AG10803 (cell line): ENCODE data around the gene TK1.
"Not testable (repeated sequence)": the region's sequence is repeated elsewhere in the genome, so short reads cannot be mapped to it uniquely, and the experiment has no call there.

Source experiments
- DNase-seq: peaks from one replicate; pipeline ENCODE4 v3.0.0; 2010; ENCODE audit warnings: low read depth
- H3K4me3 ChIP-seq: 2 replicates; pipeline ENCODE4 v1.5.1; 2011; ENCODE audit warnings: mild to moderate bottlenecking, low read length, control low read depth
- TF ChIP-seq, protein P1 (sequence below): conservative IDR thresholded peaks from 2 replicates; pipeline ENCODE4 v1.5.1; 2011; ENCODE audit warnings: mild to moderate bottlenecking, low read length, control low read depth, inconsistent platforms

Gene TK1, protein sequence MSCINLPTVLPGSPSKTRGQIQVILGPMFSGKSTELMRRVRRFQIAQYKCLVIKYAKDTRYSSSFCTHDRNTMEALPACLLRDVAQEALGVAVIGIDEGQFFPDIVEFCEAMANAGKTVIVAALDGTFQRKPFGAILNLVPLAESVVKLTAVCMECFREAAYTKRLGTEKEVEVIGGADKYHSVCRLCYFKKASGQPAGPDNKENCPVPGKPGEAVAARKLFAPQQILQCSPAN

DNA sequence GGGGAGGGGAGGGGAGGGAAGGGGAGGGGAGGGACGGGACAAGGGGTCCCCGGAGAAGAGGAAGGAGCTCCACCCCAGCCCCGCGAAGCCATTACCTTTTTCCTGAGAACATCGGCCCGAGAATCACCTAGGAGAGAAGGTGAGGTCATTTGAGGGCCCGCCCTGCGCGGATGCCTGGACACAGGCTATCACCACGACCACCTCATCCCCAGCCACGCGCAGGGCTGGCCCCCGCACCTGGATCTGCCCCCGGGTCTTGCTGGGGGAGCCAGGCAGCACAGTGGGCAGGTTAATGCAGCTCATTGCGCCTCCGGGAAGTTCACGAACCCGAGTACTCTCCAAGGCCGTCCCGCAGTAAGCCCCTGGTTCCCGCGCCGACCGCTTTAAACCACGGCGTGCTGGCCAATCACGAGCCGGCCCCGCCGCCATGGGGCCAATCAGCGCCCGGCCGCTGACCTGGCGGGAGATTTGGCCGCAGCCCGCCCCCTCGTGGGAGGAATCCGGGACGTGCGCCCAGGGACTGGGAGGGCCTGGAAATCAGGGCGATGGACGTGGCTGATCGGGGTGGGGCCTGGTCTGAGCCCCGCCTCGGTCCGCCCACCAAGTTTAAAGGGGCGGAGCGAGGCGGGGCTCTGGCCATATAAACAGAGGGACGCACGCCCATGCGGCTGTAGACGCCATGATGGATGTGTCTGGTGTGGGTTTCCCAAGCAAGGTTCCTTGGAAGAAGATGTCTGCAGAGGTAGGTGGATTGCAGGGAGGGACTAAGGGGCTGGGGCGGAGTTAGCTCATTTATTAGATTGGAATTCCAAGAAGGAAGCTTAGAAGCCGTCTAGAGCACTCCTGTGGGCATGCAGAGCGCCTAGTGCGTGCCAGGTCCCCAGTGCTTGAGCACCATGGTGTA, at the start of gene TK1, which contains the start of gene AFMID:
TK1 (minus strand) TSS at position 361 of the 904 bp plus-strand sequence; CDS start at position 303, 58 bp downstream.
AFMID (plus strand) TSS at position 671 of the 904 bp plus-strand sequence; CDS start at position 680, 9 bp downstream.
- TF ChIP-seq, protein P1, sequence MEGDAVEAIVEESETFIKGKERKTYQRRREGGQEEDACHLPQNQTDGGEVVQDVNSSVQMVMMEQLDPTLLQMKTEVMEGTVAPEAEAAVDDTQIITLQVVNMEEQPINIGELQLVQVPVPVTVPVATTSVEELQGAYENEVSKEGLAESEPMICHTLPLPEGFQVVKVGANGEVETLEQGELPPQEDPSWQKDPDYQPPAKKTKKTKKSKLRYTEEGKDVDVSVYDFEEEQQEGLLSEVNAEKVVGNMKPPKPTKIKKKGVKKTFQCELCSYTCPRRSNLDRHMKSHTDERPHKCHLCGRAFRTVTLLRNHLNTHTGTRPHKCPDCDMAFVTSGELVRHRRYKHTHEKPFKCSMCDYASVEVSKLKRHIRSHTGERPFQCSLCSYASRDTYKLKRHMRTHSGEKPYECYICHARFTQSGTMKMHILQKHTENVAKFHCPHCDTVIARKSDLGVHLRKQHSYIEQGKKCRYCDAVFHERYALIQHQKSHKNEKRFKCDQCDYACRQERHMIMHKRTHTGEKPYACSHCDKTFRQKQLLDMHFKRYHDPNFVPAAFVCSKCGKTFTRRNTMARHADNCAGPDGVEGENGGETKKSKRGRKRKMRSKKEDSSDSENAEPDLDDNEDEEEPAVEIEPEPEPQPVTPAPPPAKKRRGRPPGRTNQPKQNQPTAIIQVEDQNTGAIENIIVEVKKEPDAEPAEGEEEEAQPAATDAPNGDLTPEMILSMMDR, result peak; percentile 59
- peak within 1 kb of the TSS; percentile 79 for H3K4me3 ChIP-seq
- DNase-seq, result peak; percentile 93

DNA sequence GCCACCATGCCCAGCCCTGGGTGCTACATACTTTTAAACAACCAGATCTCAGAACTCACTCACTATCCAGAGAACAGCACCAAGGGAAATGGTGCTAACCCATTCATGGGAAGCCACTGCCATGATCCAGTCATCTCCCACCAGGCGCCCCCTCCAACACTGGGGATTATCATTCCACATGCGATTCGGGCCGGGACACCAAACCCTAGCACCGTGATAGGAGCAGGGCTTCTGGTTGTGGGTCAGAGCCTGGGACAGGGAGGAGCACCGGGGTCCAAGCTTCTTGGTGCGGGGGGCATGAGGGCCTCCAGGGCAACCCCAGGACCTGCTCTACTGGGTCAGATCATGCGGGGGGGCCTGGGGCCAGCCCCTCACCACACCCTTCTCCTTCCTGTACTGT, 49.0 kb upstream of the TK1 start:
- TF ChIP-seq, protein P1, result no peak
- no peak overlapping the region for H3K4me3 ChIP-seq
- no peak for DNase-seq

DNA sequence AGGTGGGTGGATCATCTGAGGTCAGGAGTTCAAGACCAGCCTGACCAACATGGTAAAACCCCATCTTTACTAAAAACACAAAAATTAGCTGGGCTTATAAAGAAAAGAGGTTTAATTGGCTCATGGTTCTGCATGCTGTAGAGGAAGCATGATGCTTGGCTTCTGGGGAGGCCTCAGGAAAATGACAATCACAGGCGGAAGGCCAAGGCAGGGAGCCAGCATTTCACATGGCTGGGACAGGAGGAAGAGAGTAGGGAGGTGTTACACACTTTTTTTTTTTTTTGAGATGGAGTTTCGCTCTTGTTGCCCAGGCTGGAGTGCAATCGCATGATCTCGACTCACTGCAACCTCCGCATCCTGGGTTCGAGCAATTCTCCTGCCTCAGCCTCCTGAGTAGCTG, 48.2 kb upstream of the TK1 start:
- H3K4me3 ChIP-seq, result not testable (repeated sequence)

DNA sequence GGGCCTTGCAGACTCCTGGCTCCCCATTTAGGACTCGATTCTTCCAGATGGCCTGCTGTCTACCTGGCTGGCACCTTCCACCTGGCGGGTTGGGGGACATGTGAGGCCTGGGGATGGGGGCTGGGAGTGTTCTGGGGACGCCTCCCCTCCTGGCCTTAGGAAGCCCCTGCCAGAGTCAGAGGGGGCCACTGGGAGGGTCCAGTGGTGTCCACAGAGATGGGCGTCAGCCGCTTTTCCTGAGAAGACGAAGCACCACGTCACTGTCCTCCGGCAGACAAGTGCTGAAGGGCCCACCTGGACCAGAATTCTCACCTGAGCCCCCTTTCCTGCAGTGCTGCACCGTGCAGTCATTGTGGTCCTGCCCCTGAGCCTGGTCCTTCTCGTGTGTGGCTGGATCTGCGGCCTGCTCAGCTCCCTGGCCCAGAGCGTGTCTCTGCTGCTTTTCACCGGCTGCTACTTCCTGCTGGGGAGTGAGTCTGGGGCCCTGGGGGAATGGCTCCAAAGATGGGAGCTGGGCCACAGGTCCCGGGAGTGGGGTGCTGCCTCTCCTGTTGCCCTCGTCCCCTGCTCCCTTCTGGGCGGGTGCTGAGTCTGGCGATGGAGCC, 47.5 kb upstream of the TK1 start:
- DNase-seq, result no peak
- H3K4me3 ChIP-seq, result no peak overlapping the region
- TF ChIP-seq, protein P1, result no peak

More for the DNA sequence above, 48.2 kb upstream of the TK1 start:
- DNase-seq, result not testable (repeated sequence)

DNA sequence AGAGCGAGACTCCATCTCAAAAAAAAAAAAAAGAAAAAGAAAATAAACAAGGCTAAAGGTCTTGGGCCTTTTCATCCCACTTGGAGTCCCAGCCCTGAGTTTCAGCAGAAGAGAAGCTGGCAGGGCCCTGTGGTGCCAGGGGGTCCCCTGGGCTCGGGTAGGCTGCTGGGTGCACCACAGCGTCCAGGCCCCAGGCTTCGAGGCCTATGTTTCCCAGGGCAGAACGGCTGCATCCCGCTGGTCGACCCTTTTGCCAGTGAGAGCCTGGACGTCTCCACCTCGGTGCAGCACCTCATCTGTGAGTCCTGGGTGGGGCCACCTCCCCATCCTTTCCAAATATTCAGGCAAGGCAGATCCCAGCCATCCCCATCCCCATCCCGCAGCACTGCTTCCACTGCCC, 46.8 kb upstream of the TK1 start:
- TF ChIP-seq, protein P1, result no peak
- no peak for DNase-seq

DNA sequence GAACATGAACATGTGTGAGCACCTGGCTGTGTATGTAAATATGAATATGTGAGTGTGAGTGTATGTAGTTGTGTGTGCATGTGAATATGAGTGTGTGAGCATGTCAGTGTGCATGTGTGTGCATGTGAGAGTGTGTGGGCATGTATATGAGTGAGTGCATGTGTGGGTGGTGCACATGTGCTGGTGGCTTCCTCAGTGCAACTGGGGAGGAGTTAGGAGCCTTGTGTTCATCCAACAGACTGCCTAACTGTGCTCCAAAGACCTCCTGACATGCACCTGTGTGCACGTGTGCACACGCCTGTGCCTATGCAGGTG, 46.0 kb upstream of the TK1 start:
- TF ChIP-seq, protein P1, result no peak
- H3K4me3 ChIP-seq, result no peak overlapping the region
- no peak for DNase-seq

More for the DNA sequence above, 46.8 kb upstream of the TK1 start:
- no peak overlapping the region for H3K4me3 ChIP-seq

DNA sequence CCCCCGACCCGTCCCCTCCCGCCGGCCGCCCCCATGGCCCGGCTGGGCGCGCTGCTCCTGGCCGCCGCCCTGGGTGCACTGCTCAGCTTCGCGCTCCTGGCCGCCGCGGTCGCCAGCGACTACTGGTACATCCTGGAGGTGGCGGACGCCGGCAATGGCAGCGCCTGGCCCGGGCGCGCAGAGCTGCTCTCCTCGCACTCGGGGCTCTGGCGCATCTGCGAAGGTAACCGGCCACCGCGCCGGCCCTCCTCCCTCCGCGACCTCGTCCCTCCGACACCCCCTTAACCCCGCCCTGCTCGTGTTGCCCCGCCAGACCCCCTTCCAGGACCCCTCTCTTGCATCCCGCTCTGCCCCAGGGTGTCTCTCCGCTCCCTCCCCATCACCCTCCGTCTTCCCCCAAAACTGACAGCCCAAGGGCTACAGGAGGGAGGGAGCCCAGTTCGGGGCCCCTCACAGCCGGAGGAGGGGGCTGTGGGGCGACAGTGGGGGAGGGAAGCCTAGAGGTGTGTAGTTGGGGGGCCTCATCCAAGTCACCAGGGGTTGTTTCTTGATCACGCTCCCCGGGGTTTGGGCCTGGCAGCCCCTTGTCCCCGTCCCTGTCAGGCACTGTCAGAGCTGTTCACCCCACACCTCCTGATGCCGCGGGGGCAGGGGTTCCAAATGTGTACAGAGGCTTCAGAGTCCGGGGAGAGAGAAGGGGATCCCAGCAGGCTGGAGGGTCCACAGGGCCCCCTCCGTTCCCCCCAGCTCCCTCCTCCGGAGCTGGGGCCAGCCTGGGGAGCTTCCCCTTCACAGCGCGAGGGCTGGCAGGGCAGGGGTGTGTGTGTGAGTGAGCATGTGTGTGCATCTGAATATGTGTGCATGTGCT, 45.4 kb upstream of the TK1 start:
- H3K4me3 ChIP-seq, result no peak overlapping the region
- TF ChIP-seq, protein P1, result no peak
- no peak for DNase-seq
